Keratinocyte (primary cell): Measurements from ENCODE around the gene PTPN18. TPM values are rescaled to one million over a fixed set of nuclear protein-coding genes. Genes with fewer than 3 reads are reported as not detected.

Experiments
- DNase-seq: peaks from one replicate; pipeline ENCODE4 v3.0.0-alpha.2; 2011; ENCODE audit warnings: low read depth, missing footprints, low spot score
- FAIRE-seq: peaks from 2 replicates; lab custom pipeline; 2011; peaks lifted over from hg19 to GRCh38; lab: Jason Lieb, UNC
- H2AFZ ChIP-seq: 2 replicates; pipeline ENCODE4 v1.6.0; 2012; ENCODE audit warnings: low read length, control low read depth, inconsistent platforms; ENCODE audit not compliant: control insufficient read depth
- H3K27ac ChIP-seq: 2 replicates; pipeline ENCODE4 v1.5.1; 2011; ENCODE audit warnings: low read length; ENCODE audit not compliant: control insufficient read depth, insufficient read depth
- H3K27me3 ChIP-seq: 3 replicates; pipeline ENCODE4 v1.6.0; 2011; ENCODE audit warnings: low read length; ENCODE audit not compliant: control insufficient read depth, insufficient read depth; ENCODE audit errors: extremely low read depth
- H3K36me3 ChIP-seq, 2 experiments: 2 replicates in 1 of 2; 3 replicates in 1 of 2; pipeline ENCODE4 v1.5.1; 2011; ENCODE audit warnings: low read length in 2 of 2, mild to moderate bottlenecking in 1 of 2; ENCODE audit not compliant: control insufficient read depth in 2 of 2, insufficient read depth in 2 of 2; ENCODE audit errors: extremely low read depth in 1 of 2
- H3K4me1 ChIP-seq: 3 replicates; pipeline ENCODE4 v1.5.1; 2011; ENCODE audit warnings: low read length; ENCODE audit not compliant: control insufficient read depth, insufficient read depth; ENCODE audit errors: extremely low read depth
- H3K4me2 ChIP-seq: 3 replicates; pipeline ENCODE4 v1.6.0; 2011; ENCODE audit warnings: low read depth, low read length; ENCODE audit not compliant: control insufficient read depth, insufficient read depth; ENCODE audit errors: extremely low read depth
- H3K4me3 ChIP-seq, 3 experiments: fragments of 200-600 bp in 1 of 3; sonication (generic) in 1 of 3; 2 replicates in 2 of 3; 3 replicates in 1 of 3; pipeline ENCODE4 v1.5.1; 2011 to 2016; ENCODE audit warnings: low read length in 3 of 3, mild to moderate bottlenecking in 3 of 3, control low read depth in 2 of 3, inconsistent platforms in 1 of 3, low read depth in 1 of 3, mixed read lengths in 1 of 3, mixed run types in 1 of 3, moderate library complexity in 1 of 3; ENCODE audit not compliant: control insufficient read depth in 2 of 3, insufficient read depth in 2 of 3; ENCODE audit errors: extremely low read depth in 1 of 3
- H3K79me2 ChIP-seq: 2 replicates; pipeline ENCODE4 v1.6.0; 2012; ENCODE audit warnings: low read length; ENCODE audit not compliant: control insufficient read depth, insufficient read depth
- H3K9ac ChIP-seq: 3 replicates; pipeline ENCODE4 v1.6.0; 2011; ENCODE audit warnings: low read length; ENCODE audit not compliant: control insufficient read depth, insufficient read depth; ENCODE audit errors: extremely low read depth
- H3K9me1 ChIP-seq: 3 replicates; pipeline ENCODE4 v1.6.0; 2011; ENCODE audit warnings: low read length; ENCODE audit not compliant: control insufficient read depth, insufficient read depth; ENCODE audit errors: extremely low read depth
- H3K9me3 ChIP-seq: 2 replicates; pipeline ENCODE4 v1.5.1; 2012; ENCODE audit warnings: low read depth, low read length; ENCODE audit not compliant: control insufficient read depth
- H4K20me1 ChIP-seq: 3 replicates; pipeline ENCODE4 v1.6.0; 2011; ENCODE audit warnings: low read length; ENCODE audit not compliant: control insufficient read depth, insufficient read depth; ENCODE audit errors: extremely low read depth
- EZH2 ChIP-seq: IDR thresholded peaks from one replicate; pipeline ENCODE4 v1.6.1; 2012; ENCODE audit warnings: inconsistent platforms, mild to moderate bottlenecking, low read length, moderate library complexity
- dilution Hi-C: fragments of 300-500 bp; cut with MboI; formaldehyde crosslinking; loops from one replicate; pipeline ENCODE4 v1.7.0; 2020; ENCODE audit warnings: low sequenced_read_pairs; ENCODE audit not compliant: extremely low pct_ligation_motif_present
- polyA plus RNA-seq, 5 experiments: library from polyadenylated mRNA; depleted of rRNA in 3 of 5; stranded (reverse) in 3 of 5; stranded (forward) in 1 of 5; unstranded in 1 of 5; fragments of >200 nt; gene quantifications; 1 replicate in 1 of 5; 2 replicates in 3 of 5; 3 replicates in 1 of 5; pipeline versions ENCODE4 v1.2.1 to v1.2.3, GENCODE V29; 2011 to 2012; ENCODE audit warnings: missing spikeins in 2 of 5, low read depth in 1 of 5, low replicate concordance in 1 of 5
- TF ChIP-seq, protein P1 (sequence below), 3 experiments: IDR thresholded peaks in 1 of 3; conservative IDR thresholded peaks in 1 of 3; optimal IDR thresholded peaks in 1 of 3; 2 replicates in 2 of 3; 3 replicates in 1 of 3; pipeline versions ENCODE3 to v1.5.1; 2011; ENCODE audit warnings: low read length in 3 of 3, mild to moderate bottlenecking in 3 of 3, moderate library complexity in 2 of 3, control low read depth in 1 of 3, inconsistent platforms in 1 of 3; ENCODE audit not compliant: insufficient read depth in 2 of 3; ENCODE audit errors: extremely low read depth in 1 of 3

PTPN18 gene
- polyA plus RNA-seq, 1 donor (not counting 4 experiments of a cell fraction or from before 2014, with no cell fraction given) = 9.6 TPM

- peaks cover 26 to 34% of the 10 kb centered on the region in 2 experiments for H3K36me3 ChIP-seq
- H3K79me2 ChIP-seq = peaks cover 38% of the 10 kb centered on the region
- no peak for FAIRE-seq
- H3K9me1 ChIP-seq = no peaks in the 10 kb centered on the region
- peak overlapping the region; percentile 73 for H3K4me2 ChIP-seq
- H3K9ac ChIP-seq = peak overlapping the region; percentile 92
- H3K4me1 ChIP-seq = peaks cover 13% of the 10 kb centered on the region
- H2AFZ ChIP-seq = peak overlapping the region; percentile 92
- DNase-seq = peak; percentile 77
- no peaks in the 10 kb centered on the region for H4K20me1 ChIP-seq
- H3K27ac ChIP-seq = peak overlapping the region; percentile 87
- H3K27me3 ChIP-seq = no peaks in the 10 kb centered on the region
- no peak for TF ChIP-seq EZH2
- TF ChIP-seq, protein P1, sequence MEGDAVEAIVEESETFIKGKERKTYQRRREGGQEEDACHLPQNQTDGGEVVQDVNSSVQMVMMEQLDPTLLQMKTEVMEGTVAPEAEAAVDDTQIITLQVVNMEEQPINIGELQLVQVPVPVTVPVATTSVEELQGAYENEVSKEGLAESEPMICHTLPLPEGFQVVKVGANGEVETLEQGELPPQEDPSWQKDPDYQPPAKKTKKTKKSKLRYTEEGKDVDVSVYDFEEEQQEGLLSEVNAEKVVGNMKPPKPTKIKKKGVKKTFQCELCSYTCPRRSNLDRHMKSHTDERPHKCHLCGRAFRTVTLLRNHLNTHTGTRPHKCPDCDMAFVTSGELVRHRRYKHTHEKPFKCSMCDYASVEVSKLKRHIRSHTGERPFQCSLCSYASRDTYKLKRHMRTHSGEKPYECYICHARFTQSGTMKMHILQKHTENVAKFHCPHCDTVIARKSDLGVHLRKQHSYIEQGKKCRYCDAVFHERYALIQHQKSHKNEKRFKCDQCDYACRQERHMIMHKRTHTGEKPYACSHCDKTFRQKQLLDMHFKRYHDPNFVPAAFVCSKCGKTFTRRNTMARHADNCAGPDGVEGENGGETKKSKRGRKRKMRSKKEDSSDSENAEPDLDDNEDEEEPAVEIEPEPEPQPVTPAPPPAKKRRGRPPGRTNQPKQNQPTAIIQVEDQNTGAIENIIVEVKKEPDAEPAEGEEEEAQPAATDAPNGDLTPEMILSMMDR (optimal IDR thresholded peaks at IDR 0.05 in 1 of 3, IDR thresholded peaks at IDR 0.05 in 1 of 3, conservative IDR thresholded peaks at IDR 0.05 in 1 of 3; ENCODE audit: extremely low read depth in 1 of 3, insufficient read depth in 2 of 3, low read length in 3 of 3) = no peak
- no peaks in the 10 kb centered on the region for H3K9me3 ChIP-seq
- H3K4me3 ChIP-seq = peak overlapping the region; percentile 80 to 99 (median 88)
- dilution Hi-C loops = no loop called here
Observed at GRCh38 chr2:130342020-130342532, 13.8 kb upstream of the PTPN18 start.

- Histone ChIP-seq H3K79me2 (peaks cover 39% of the 10 kb centered on the region), H3K36me3 (peaks cover 29 to 41% of the 10 kb centered on the region in 2 experiments), H2AFZ (peak within 1 kb of the TSS; percentile 92), H3K9me3 (no peaks in the 10 kb centered on the region), H3K27me3 (no peaks in the 10 kb centered on the region), H3K9me1 (no peaks in the 10 kb centered on the region), H3K9ac (peak within 1 kb of the TSS; percentile 92), H3K4me3 (peak within 1 kb of the TSS; percentile 80 to 99 (median 88)), H3K27ac (peak within 1 kb of the TSS; percentile 87), H4K20me1 (no peaks in the 10 kb centered on the region), H3K4me2 (peak within 1 kb of the TSS; percentile 80), H3K4me1 (peaks cover 8% of the 10 kb centered on the region)
- DNase-seq (peak; percentile 90), FAIRE-seq (peak; percentile 83)
- TF ChIP-seq, protein P1 (optimal IDR thresholded peaks at IDR 0.05 in 1 of 3, IDR thresholded peaks at IDR 0.05 in 1 of 3, conservative IDR thresholded peaks at IDR 0.05 in 1 of 3; ENCODE audit: extremely low read depth in 1 of 3, insufficient read depth in 2 of 3, low read length in 3 of 3) = peak; percentile 15 to 57 (median 31)
- TF ChIP-seq EZH2 = no peak
- dilution Hi-C loops = no loop called here
Observed at GRCh38 chr2:130342533-130343275, 13.2 kb upstream of the PTPN18 start, which contains the start of gene IMP4. Gene IMP4, plus strand, starts transcription at chr2:130342897. Its CDS starts 36 bp downstream, at chr2:130342933.
